Bladder microvascular endothelial cell (primary cell): Measurements from ENCODE around the gene CD300LF. TPM values are rescaled to one million over a fixed set of nuclear protein-coding genes. Genes with fewer than 3 reads are reported as not detected.

ENCODE experiments used
- total RNA-seq: library from RNA; depleted of rRNA; stranded (reverse); fragments of >200 nt; gene quantifications from 2 replicates; pipeline ENCODE4 v1.2.3, GENCODE V29; 2014

CD300LF gene
- total RNA-seq, result not detected in 2 replicates

GRCh38 chr17:74712756-74713155, at the start of gene CD300LF:
CD300LF (minus strand) TSS chr17:74712923; CDS start chr17:74712866, 57 bp downstream.

GRCh38 chr17:74748529-74749278, 36.0 kb upstream of the CD300LF start, which contains the start of gene NHERF1:
NHERF1 (plus strand) TSS chr17:74748628; CDS start chr17:74748847, 219 bp downstream.

DNA sequence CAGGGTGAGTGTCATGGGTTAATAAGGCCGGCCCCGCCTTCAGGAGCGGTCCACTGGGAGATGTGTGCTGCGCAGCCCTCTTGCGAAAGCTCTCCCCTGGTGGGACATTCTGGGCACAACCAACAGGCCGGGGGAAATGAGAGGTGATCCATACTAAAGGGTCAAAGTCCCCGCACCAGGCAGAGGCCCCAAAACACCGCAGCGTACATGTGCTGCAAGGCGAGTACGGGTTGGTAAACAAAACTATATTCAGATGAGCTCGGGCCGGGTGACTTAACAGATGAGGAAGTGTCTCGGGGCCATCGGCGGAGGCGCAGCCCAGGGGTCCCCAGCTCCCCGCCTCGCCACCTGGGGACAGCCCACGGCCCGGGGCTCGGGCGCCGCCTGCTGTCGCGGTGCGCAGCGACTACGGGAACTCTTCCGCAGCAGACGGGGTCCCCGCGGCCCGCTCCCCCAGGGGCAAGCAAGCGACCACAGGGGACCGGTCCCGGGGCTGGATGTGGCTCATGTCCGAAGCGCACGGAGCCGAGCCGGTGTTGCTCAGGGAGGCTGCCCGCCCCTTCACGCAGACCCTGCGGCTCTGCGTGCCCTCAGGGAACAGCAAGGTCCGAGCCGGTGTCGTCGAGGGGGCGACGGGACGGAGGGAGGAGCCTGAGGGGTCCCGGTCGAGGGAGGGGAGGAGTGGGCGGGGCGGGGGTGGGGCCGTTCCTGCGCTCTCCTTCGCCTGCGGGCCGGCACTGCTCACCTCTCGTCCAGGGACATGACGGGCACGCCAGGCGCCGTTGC, 24.0 kb upstream of the CD300LF start, which contains the start of gene RAB37:
Gene RAB37, plus strand, starts transcription at position 744 of the 786 bp plus-strand sequence. Its CDS starts 17 bp downstream, at position 761.

Other genes with a start within 250 kb of the CD300LF start
- not detected in 2 replicates for gene CD300A, start 246.3 kb downstream of the CD300LF start, total RNA-seq
- gene CD300LB, start 181.4 kb downstream of the CD300LF start, total RNA-seq, result not detected in 2 replicates
- not detected in 2 replicates for gene CD300C, start 166.8 kb downstream of the CD300LF start, total RNA-seq
- gene CD300H, start 145.4 kb downstream of the CD300LF start, total RNA-seq, result not detected in 2 replicates
- not detected in 2 replicates for gene CD300LD, start 120.6 kb downstream of the CD300LF start, total RNA-seq
- gene CD300E, start 89.2 kb downstream of the CD300LF start, total RNA-seq, result not detected in 2 replicates
- gene RAB37, start 24.3 kb upstream of the CD300LF start, total RNA-seq, result 0.25 and 0.65 TPM in 2 replicates
- gene NHERF1, start 35.7 kb upstream of the CD300LF start, total RNA-seq, result 7.6 and 8.3 TPM in 2 replicates
- 18.3 and 46.3 TPM in 2 replicates for gene NAT9, start 63.4 kb upstream of the CD300LF start, total RNA-seq
- gene GRIN2C, start 147.0 kb upstream of the CD300LF start, total RNA-seq, result under 0.01 and 0.06 TPM in 2 replicates
- gene FDXR, start 160.1 kb upstream of the CD300LF start, total RNA-seq, result 40.8 and 49.1 TPM in 2 replicates
- not detected in 2 replicates for gene FADS6, start 180.7 kb upstream of the CD300LF start, total RNA-seq
- gene USH1G, start 210.3 kb upstream of the CD300LF start, total RNA-seq, result 0.16 TPM in 1 of 2 replicates, not detected in the other
- not detected in 2 replicates for gene OTOP2, start 211.3 kb upstream of the CD300LF start, total RNA-seq
- gene OTOP3, start 223.0 kb upstream of the CD300LF start, total RNA-seq, result not detected in 2 replicates